Measurements from ENCODE around the gene YAF2. TPM values are rescaled to one million over a fixed set of nuclear protein-coding genes. Genes with fewer than 3 reads are reported as not detected.

YAF2 gene
- total and polyA plus RNA-seq, 4 donors, result 29.0 to 54.9 (median 36.2) TPM

DNA sequence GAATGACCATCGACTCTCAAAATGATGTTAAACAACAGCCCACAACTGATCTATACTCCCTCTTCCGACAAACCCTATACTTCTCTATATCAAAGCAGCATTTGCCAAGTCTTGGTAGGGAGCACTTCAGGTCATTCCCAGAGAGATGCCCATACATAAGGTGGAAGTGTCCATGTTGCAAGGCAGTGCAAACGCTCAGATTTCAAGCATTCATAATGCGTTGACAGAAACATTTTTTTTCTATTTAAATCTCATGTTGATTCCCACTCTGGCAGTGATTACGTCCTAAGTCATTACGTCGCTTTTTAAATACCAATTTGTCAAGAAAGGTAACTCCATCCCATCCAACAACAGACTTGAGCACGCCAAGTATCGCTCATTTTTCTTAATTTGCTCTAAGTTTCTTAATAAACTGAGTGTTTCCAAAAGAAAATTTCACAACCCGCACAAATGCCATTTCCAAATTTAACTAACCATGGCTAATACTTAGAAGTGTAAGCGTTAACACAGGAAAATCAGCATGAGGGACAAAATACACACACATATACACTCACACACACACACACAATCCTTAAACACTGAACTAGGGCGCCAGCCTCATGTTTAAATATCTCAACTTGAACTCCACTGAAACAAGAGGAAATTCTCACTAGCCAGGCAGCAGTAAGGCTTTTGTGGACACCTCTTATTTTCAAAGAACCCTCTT is 94.4 kb downstream of the YAF2 start:
- Histone ChIP-seq H3K27me3 (ENCODE audit: control insufficient read depth, insufficient read depth, low read length) (no peaks in the 10 kb centered on the region), H3K4me3 (ENCODE audit: low read depth, low read length) (peak overlapping the region; percentile 67), H3K4me1 (ENCODE audit: control insufficient read depth, insufficient read depth, low read length) (no peaks in the 10 kb centered on the region), H3K36me3 (ENCODE audit: control insufficient read depth, insufficient read depth, low read length) (no peaks in the 10 kb centered on the region), H3K9me3 (ENCODE audit: control insufficient read depth, insufficient read depth, low read length) (no peaks in the 10 kb centered on the region), H3K27ac (ENCODE audit: low read depth, low read length) (peak overlapping the region; percentile 21)
- WGBS (ENCODE audit: insufficient coverage), result 8% methylated on average over 9 of the region's 12 CpGs
- DNase-seq (ENCODE audit: low read depth in 4 of 6, low spot score in 6 of 6), result peak in 3 of 6 donors; percentile 1 to 48 (median 33)

DNA sequence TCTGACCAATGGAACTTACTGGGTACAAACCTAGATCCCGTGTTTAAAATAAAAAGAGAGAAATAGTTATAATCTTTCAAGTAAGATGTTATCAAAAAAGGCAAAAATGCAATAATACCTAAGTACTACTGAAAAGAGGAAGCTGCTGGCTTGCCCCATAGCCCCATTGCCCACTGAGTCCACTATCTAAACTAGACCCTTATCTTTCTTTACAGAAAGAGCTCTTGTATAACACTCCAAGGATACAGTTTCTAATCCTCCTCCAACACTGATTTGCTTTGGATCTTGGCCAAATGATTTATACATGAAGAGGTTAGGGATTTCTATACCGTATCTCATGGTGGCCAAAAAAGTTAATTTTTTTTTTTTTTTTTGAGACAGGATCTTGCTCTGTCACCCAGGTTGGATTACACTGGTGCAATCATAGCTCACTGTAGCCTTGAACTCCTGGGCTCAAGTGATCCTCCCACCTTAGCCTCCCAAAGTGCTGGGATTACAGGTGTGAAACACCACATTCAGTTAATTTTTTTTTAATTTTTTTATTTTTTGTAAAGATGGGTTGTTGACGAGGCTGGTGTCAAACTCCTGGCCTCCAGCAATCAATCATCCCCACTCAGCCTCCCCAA is 96.0 kb downstream of the YAF2 start:
- no peak for DNase-seq (ENCODE audit: low read depth in 4 of 6, low spot score in 6 of 6)
- Histone ChIP-seq H3K36me3 (ENCODE audit: control insufficient read depth, insufficient read depth, low read length) (no peaks in the 10 kb centered on the region), H3K27me3 (ENCODE audit: control insufficient read depth, insufficient read depth, low read length) (no peaks in the 10 kb centered on the region), H3K27ac (ENCODE audit: low read depth, low read length) (no peak overlapping the region), H3K4me3 (ENCODE audit: low read depth, low read length) (no peak overlapping the region), H3K4me1 (ENCODE audit: control insufficient read depth, insufficient read depth, low read length) (no peaks in the 10 kb centered on the region), H3K9me3 (ENCODE audit: control insufficient read depth, insufficient read depth, low read length) (no peaks in the 10 kb centered on the region)
- 57% methylated on average over 1 of the region's 3 CpGs for WGBS (ENCODE audit: insufficient coverage)

DNA sequence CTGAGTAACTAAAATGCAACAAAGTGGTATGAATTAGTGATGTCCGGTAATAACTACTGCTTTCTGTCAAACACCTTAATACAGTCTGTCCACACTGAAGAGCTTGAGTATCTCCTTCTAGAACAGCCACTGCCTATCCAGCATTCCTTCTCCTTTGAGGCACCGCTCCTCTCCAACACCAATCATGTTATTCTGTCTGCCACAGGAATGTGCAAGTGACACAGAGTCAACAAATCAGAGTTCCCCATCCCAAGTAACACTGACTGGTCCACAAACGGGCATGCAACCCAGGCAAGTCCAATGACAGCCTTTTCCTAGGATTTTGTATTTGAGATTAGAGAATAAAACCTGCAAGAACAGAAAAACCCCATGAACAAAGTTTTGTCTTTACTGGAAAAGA is 97.1 kb downstream of the YAF2 start:
- Histone ChIP-seq H3K4me3 (ENCODE audit: low read depth, low read length) (no peak overlapping the region), H3K9me3 (ENCODE audit: control insufficient read depth, insufficient read depth, low read length) (no peaks in the 10 kb centered on the region), H3K27me3 (ENCODE audit: control insufficient read depth, insufficient read depth, low read length) (no peaks in the 10 kb centered on the region), H3K36me3 (ENCODE audit: control insufficient read depth, insufficient read depth, low read length) (no peaks in the 10 kb centered on the region), H3K27ac (ENCODE audit: low read depth, low read length) (no peak overlapping the region), H3K4me1 (ENCODE audit: control insufficient read depth, insufficient read depth, low read length) (no peaks in the 10 kb centered on the region)
- DNase-seq (ENCODE audit: low read depth in 4 of 6, low spot score in 6 of 6), result no peak
- 81% methylated on average over 1 of the region's 3 CpGs for whole genome bisulfite sequencing (ENCODE audit: insufficient coverage)

DNA sequence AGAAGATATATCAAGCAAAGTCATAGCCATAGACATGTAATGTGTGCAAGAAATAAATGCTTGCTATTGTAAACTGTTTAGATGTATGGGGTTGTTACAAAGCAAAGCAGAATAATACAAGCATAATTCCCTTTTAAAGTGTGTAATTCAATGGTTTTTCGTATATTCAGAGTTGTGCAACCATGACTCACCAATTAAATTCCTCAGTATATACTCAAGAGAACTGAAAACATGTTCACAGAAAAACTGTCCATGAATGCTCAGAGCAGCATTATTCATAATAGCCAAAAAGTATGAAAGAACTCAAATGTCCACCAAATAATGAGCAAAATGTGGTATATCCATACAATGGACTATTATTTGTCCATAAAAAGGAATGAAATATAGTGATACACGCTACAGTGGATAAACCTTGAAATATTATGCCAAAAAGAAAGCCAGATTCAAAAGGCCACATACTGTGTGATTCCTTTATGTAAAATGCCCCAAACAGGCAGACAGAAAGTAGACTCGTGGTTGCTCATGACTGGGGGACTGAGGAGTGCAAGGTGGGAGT is 102.7 kb downstream of the YAF2 start:
- Histone ChIP-seq H3K4me3 (ENCODE audit: low read depth, low read length) (no peak overlapping the region), H3K9me3 (ENCODE audit: control insufficient read depth, insufficient read depth, low read length) (no peaks in the 10 kb centered on the region), H3K4me1 (ENCODE audit: control insufficient read depth, insufficient read depth, low read length) (no peaks in the 10 kb centered on the region), H3K27ac (ENCODE audit: low read depth, low read length) (no peak overlapping the region), H3K36me3 (ENCODE audit: control insufficient read depth, insufficient read depth, low read length) (no peaks in the 10 kb centered on the region), H3K27me3 (ENCODE audit: control insufficient read depth, insufficient read depth, low read length) (no peaks in the 10 kb centered on the region)
- DNase-seq (ENCODE audit: low read depth in 4 of 6, low spot score in 6 of 6), result no peak
- WGBS (ENCODE audit: insufficient coverage), result no CpG with 5 or more reads among the region's 3 CpGs

DNA sequence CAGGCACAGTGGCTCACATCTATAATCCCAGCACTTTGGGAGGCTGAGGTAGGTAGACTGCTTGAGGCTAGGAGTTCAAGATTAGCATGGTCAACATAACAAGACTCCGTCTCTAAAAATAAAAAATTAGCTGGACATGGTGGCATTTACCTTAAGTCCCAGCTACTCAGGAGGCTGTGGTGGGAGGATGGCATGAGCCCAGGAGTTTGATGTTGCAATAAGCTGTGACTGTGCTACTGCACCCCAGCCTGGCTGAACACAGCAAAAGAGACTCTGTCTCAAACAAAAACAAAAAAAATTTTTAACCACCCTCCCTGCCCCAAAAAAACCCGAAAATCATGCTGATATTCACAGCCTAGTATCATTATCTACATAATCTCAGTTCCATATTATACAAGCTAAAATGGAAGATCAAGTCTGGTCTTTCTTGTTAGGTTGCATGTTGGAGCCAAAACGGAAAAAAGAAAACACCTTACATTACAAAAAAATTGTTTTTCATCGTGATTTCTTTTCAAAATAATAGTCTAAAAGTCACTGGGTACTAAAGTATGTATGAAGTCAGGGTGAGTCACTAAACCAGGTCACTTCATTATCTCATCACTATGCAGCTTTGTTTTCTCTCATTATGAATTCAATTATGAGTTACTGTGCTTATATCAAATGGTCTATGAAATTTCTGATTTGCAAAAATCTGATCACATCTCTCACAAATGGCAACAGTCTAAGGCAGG is 107.2 kb downstream of the YAF2 start:
- Histone ChIP-seq H3K27ac (ENCODE audit: low read depth, low read length) (no peak overlapping the region), H3K9me3 (ENCODE audit: control insufficient read depth, insufficient read depth, low read length) (no peaks in the 10 kb centered on the region), H3K36me3 (ENCODE audit: control insufficient read depth, insufficient read depth, low read length) (no peaks in the 10 kb centered on the region), H3K4me1 (ENCODE audit: control insufficient read depth, insufficient read depth, low read length) (no peaks in the 10 kb centered on the region), H3K4me3 (ENCODE audit: low read depth, low read length) (no peak overlapping the region), H3K27me3 (ENCODE audit: control insufficient read depth, insufficient read depth, low read length) (no peaks in the 10 kb centered on the region)
- no peak for DNase-seq (ENCODE audit: low read depth in 4 of 6, low spot score in 6 of 6)
- WGBS (ENCODE audit: insufficient coverage), result 80% methylated on average over 1 of the region's 4 CpGs

DNA sequence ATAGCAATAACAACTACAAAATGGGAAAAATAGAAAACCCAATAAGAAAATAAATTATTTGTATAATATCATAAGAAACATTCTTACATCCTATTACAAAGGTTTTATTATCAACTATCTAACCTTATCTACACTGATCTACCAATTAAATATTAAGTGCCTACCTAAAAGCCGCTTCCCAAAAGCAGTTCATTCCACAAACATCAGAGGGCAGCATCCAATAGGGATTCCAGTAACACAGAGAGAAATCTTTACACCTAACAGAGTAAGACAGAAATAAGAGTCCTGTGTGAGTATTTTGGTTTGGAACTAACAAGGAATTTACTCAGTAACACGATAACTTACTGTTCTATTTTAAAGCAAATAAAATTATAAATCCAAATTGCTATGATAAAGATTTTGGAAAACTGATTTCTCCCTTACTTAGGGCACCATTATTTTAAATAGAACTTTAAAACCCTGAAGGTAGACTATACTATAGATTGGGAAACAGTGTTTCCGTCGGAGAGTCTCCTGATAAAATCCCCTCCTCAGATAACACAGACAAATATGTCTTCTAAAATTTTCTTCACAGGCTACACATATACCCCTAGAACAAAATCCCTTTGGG is 108.3 kb downstream of the YAF2 start:
- DNase-seq (ENCODE audit: low read depth in 4 of 6, low spot score in 6 of 6), result peak in 5 of 6 donors; percentile 51 to 93 (median 63)
- H3K27ac ChIP-seq (ENCODE audit: low read depth, low read length), result no peak overlapping the region
- H3K9me3 ChIP-seq (ENCODE audit: control insufficient read depth, insufficient read depth, low read length), result no peaks in the 10 kb centered on the region
- whole genome bisulfite sequencing (ENCODE audit: insufficient coverage), result no CpG with 5 or more reads among the region's 4 CpGs
- H3K4me3 ChIP-seq (ENCODE audit: low read depth, low read length), result no peak overlapping the region
- no peaks in the 10 kb centered on the region for H3K4me1 ChIP-seq (ENCODE audit: control insufficient read depth, insufficient read depth, low read length)
- H3K36me3 ChIP-seq (ENCODE audit: control insufficient read depth, insufficient read depth, low read length), result no peaks in the 10 kb centered on the region
- H3K27me3 ChIP-seq (ENCODE audit: control insufficient read depth, insufficient read depth, low read length), result no peaks in the 10 kb centered on the region

DNA sequence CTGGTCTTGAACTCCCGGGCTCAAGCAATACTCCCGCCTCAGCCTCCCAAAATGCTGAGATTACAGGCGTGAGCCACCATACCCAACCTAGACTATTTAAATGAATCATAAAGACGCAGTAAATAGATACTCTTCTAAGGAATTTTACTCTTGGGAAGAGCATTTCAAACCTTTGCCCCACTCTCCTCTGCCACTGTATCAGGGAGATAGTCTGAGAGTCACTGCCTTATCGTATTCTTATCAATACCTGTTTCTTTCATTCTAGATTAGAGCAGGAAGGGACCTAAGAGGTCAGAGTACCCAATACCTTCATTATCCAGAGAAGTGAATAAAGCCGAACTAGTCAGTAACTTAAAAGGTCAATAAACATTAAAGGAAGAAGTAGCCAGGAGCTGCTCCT is 109.2 kb downstream of the YAF2 start:
- no peak for DNase-seq (ENCODE audit: low read depth in 4 of 6, low spot score in 6 of 6)
- no peak overlapping the region for H3K4me3 ChIP-seq (ENCODE audit: low read depth, low read length)
- no peak overlapping the region for H3K27ac ChIP-seq (ENCODE audit: low read depth, low read length)
- no CpG with 5 or more reads among the region's 6 CpGs for WGBS (ENCODE audit: insufficient coverage)
- no peaks in the 10 kb centered on the region for H3K27me3 ChIP-seq (ENCODE audit: control insufficient read depth, insufficient read depth, low read length)
- no peaks in the 10 kb centered on the region for H3K36me3 ChIP-seq (ENCODE audit: control insufficient read depth, insufficient read depth, low read length)
- no peaks in the 10 kb centered on the region for H3K4me1 ChIP-seq (ENCODE audit: control insufficient read depth, insufficient read depth, low read length)
- no peaks in the 10 kb centered on the region for H3K9me3 ChIP-seq (ENCODE audit: control insufficient read depth, insufficient read depth, low read length)

DNA sequence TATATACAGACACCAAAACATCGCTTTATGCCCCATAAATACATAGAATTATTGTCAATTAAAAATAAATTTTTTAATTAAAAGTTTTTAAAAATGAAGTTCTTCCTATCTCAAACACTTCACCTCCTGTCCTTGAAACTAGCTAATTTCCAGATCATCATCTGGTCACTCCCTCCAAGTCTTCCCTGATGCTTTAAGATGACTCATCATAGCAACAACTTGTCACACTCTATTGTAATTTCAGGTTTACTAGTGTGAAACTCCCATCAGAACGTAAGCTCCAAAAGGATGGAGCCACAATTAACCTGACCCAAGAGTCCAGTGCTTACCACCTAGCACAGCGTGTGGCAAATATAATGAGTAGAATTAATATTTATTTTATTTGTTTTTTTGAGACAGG is 109.7 kb downstream of the YAF2 start:
- H3K27me3 ChIP-seq (ENCODE audit: control insufficient read depth, insufficient read depth, low read length), result no peaks in the 10 kb centered on the region
- H3K36me3 ChIP-seq (ENCODE audit: control insufficient read depth, insufficient read depth, low read length), result no peaks in the 10 kb centered on the region
- no peak overlapping the region for H3K27ac ChIP-seq (ENCODE audit: low read depth, low read length)
- DNase-seq (ENCODE audit: low read depth in 4 of 6, low spot score in 6 of 6), result no peak
- WGBS (ENCODE audit: insufficient coverage), result no CpG with 5 or more reads among the region's 3 CpGs
- H3K9me3 ChIP-seq (ENCODE audit: control insufficient read depth, insufficient read depth, low read length), result no peaks in the 10 kb centered on the region
- no peaks in the 10 kb centered on the region for H3K4me1 ChIP-seq (ENCODE audit: control insufficient read depth, insufficient read depth, low read length)
- H3K4me3 ChIP-seq (ENCODE audit: low read depth, low read length), result no peak overlapping the region

DNA sequence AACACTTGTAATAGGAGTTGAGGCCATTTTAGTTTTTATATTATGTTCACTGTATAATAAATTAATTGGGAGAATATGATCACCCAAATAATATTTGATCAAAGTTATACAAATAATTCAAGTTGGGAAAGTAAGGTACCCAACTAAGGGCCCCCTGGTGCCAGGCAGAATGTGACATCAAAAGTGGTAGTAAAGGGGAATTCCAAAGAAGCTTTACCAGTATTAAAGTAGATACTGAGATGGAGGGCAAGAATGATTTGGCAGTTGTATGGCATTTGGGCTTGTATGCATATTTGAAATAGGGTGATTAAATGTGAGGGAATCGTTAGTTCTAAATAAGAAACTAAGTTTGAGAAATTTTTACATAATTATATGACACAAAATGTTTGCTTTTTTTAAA is 111.1 kb downstream of the YAF2 start:
- Histone ChIP-seq H3K27ac (ENCODE audit: low read depth, low read length) (no peak overlapping the region), H3K36me3 (ENCODE audit: control insufficient read depth, insufficient read depth, low read length) (no peaks in the 10 kb centered on the region), H3K9me3 (ENCODE audit: control insufficient read depth, insufficient read depth, low read length) (no peaks in the 10 kb centered on the region), H3K4me1 (ENCODE audit: control insufficient read depth, insufficient read depth, low read length) (no peaks in the 10 kb centered on the region), H3K27me3 (ENCODE audit: control insufficient read depth, insufficient read depth, low read length) (no peaks in the 10 kb centered on the region), H3K4me3 (ENCODE audit: low read depth, low read length) (no peak overlapping the region)
- DNase-seq (ENCODE audit: low read depth in 4 of 6, low spot score in 6 of 6), result no peak
- WGBS (ENCODE audit: insufficient coverage), result no CpG with 5 or more reads among the region's 1 CpG

Data from spinal cord (tissue), 10 donors.